Measurements from ENCODE around the gene RELA.
A peak's percentile ranks its signal among the peaks of the same experiment; 100 is the strongest.
"Not testable (repeated sequence)": the region's sequence is repeated elsewhere in the genome, so short reads cannot be mapped to it uniquely, and the experiment has no call there.

The RELA gene

DNA sequence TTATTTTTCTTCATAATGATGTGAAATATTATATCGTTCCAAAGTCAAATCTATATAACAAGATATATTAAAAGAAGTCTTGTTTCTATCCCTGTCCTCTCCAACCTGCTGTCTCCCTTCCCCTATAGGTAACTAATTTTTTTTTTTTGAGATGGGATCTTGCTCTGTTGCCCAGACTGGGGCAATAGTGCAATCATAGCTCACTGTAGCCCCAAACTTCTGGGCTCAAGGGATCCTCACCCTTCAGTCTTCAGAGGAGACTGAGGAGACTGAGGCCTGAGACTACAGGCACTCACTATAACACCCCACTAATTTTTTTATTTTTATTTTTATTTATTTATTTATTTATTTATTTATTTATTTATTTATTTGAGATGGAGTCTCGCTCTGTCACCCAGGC, 10.3 kb upstream of the RELA start:
- in situ Hi-C loops (cut with MboI; ENCODE audit: low pct_unique_long_range_greater_than_20kb, low sequenced_read_pairs, unreplicated experiment), result no loop called here
- TF ChIP-seq, protein P1, sequence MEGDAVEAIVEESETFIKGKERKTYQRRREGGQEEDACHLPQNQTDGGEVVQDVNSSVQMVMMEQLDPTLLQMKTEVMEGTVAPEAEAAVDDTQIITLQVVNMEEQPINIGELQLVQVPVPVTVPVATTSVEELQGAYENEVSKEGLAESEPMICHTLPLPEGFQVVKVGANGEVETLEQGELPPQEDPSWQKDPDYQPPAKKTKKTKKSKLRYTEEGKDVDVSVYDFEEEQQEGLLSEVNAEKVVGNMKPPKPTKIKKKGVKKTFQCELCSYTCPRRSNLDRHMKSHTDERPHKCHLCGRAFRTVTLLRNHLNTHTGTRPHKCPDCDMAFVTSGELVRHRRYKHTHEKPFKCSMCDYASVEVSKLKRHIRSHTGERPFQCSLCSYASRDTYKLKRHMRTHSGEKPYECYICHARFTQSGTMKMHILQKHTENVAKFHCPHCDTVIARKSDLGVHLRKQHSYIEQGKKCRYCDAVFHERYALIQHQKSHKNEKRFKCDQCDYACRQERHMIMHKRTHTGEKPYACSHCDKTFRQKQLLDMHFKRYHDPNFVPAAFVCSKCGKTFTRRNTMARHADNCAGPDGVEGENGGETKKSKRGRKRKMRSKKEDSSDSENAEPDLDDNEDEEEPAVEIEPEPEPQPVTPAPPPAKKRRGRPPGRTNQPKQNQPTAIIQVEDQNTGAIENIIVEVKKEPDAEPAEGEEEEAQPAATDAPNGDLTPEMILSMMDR (IDR thresholded peaks at IDR 0.05; ENCODE audit: extremely low read depth, insufficient read depth, missing control alignments), result no peak
- DNase-seq (ENCODE audit: low spot score), result no peak

DNA sequence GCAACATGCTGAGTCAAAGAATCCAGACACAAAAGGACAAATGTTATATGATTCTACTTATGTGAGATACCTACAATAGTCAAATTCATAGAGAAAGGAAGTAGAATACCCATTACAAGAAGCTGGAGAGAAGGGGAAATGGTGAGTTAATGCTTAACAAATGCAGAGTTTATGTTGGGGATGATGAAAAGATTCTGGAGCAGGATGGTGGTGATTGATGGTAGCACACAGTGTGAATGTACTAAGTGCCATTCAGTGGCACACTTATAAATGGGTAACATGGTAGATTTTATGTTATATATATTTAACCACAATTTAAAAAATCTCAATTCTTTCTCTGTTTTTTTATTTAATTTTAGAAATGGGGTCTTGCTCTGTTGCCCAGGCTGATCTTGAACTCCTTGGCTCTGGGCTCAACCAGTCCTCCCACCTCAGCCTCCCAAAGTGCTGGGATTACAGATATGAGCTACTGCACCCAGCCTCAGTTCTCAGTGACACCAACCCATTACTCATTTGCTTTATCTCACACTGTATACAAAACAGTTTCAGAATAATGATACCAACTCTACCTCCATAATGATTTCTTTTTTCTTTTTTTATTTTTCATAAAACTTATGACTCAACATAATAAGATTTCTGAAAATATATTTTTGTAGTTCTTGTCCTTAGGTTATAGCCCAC, 9.6 kb upstream of the RELA start:
- in situ Hi-C loops (cut with MboI; ENCODE audit: low pct_unique_long_range_greater_than_20kb, low sequenced_read_pairs, unreplicated experiment), result no loop called here
- DNase-seq (ENCODE audit: low spot score), result no peak

DNA sequence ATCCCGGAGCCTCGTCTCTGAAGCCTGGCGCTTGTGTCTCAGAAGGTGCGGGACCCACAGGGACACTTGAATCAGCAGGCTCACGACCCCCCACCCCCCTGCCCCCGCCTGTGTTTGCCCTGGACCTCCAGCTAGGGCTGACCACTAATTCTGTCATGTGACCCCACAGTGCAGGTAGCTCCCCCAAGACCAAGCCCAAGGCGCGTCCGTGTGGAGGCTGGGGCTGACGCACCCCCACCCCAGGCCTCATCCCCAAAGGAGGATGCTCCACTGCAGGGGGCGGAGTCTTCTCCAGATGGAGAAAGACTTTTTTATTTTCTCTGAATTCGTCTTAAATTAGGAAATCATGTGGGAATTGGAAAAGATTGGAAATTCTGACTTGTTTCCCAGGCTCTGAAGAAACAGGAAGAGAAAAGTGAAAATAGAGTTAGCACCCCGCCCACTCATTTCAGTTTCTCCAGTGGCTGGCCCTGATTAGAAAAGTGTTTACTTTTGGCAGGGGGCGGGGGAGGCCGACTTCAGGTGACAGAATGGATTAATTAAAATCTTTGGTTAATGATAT, 1.0 kb upstream of the RELA start:
- DNase-seq (ENCODE audit: low spot score), result peak; percentile 59
- TF ChIP-seq, protein P1 (IDR thresholded peaks at IDR 0.05; ENCODE audit: extremely low read depth, insufficient read depth, missing control alignments), result no peak
- in situ Hi-C loops (cut with MboI; ENCODE audit: low pct_unique_long_range_greater_than_20kb, low sequenced_read_pairs, unreplicated experiment), result no loop called here

More for the DNA sequence above, 9.6 kb upstream of the RELA start:
- TF ChIP-seq, protein P1 (IDR thresholded peaks at IDR 0.05; ENCODE audit: extremely low read depth, insufficient read depth, missing control alignments), result no peak

DNA sequence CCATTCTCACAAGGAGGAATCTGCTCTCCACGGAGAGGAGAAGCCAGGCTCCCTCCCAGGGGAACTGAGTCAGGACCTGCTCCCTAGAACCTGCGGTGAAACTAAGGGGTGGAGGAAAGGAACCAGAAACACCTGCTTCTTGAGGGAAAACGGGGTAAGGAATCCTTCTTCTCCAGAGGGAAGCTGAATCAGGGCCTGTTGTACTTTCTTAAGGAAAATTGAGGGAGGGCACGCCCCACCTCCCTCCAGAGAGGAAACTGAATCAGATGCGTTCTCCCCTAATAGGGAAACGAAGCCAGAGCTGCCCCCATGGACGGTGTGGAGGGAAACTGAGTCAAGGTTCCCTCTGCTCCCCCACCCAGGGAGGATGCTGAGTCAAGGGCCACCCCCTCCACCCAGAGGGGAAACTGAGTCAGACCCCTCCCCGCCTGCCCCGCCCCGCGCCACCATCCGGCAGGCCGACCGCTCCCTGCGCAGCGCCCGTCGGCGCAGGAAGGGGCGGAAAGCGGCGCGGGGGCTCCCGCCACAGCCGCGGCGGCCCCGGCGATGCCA, 393 bp downstream of the RELA start:
- no peak for DNase-seq (ENCODE audit: low spot score)
- TF ChIP-seq, protein P1 (IDR thresholded peaks at IDR 0.05; ENCODE audit: extremely low read depth, insufficient read depth, missing control alignments), result no peak

DNA sequence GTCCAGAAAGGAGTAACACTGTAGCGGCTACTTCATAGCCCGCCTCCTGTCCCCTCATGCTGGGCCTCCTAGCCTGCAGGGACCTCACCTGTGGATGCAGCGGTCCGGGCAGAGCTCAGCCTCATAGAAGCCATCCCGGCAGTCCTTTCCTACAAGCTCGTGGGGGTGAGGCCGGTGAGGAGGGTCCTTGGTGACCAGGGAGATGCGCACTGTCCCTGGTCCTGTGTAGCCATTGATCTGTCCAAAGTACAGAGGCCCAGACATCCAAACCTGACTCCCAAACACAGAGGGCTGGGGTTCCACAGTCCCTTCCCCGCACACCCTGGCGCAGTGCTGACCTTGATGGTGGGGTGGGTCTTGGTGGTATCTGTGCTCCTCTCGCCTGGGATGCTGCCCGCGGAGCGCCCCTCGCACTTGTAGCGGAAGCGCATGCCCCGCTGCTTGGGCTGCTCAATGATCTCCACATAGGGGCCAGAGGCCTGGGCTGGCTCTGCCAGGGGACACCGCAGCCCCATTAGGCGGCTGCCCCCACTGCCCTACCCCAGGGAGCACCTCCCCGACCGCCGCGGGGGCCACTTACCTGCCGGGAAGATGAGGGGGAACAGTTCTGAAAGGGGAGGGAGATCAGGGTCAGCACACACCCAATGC, 993 bp downstream of the RELA start:
- TF ChIP-seq, protein P1 (IDR thresholded peaks at IDR 0.05; ENCODE audit: extremely low read depth, insufficient read depth, missing control alignments), result no peak
- in situ Hi-C loops (cut with MboI; ENCODE audit: low pct_unique_long_range_greater_than_20kb, low sequenced_read_pairs, unreplicated experiment), result no loop called here
- DNase-seq (ENCODE audit: low spot score), result no peak

More for the DNA sequence above, 393 bp downstream of the RELA start:
- in situ Hi-C loops (cut with MboI; ENCODE audit: low pct_unique_long_range_greater_than_20kb, low sequenced_read_pairs, unreplicated experiment), result no loop called here

DNA sequence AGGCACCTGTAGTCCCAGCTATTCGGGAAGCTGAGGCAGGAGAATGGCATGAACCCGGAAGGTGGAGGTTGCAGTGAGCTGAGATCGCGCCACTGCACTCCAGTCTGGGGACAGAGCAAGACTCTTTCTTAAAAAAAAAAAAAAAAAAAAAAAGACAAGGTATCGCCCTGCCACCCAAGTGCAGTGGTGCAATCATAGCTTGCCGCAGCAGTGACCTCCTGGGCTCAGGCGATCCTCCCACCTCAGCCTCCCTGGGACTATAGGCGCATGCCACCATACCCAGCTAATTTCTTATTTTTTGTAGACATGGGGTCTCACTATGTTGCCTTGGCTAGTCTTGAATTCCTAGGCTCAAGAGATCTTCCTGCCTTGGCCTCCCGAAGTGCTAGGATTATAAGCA, 1.8 kb downstream of the RELA start:
- in situ Hi-C loops (cut with MboI; ENCODE audit: low pct_unique_long_range_greater_than_20kb, low sequenced_read_pairs, unreplicated experiment); DNase-seq (ENCODE audit: low spot score): not testable (repeated sequence)

DNA sequence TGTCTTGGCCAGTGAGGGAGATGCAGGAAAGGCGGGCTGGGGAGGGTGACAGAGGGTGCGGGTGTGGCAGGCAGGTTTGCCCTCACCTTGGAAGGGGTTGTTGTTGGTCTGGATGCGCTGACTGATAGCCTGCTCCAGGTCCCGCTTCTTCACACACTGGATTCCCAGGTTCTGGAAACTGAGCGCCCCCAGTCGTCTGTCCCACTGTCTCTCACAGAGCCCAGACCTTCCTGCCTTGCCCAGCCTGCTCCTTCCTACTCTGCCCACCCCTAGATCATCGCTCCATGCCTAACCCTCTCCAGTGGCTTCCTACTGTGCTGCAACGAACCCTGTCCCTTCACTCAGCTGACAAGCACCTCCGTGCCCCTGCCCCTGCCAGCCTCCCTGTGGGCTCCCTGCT, 2.7 kb downstream of the RELA start:
- no peak for DNase-seq (ENCODE audit: low spot score)
- in situ Hi-C loops (cut with MboI; ENCODE audit: low pct_unique_long_range_greater_than_20kb, low sequenced_read_pairs, unreplicated experiment), result no loop called here
- TF ChIP-seq, protein P1 (IDR thresholded peaks at IDR 0.05; ENCODE audit: extremely low read depth, insufficient read depth, missing control alignments), result no peak
